ENCODE results near the gene SLC25A19. TPM values are rescaled to one million over a fixed set of nuclear protein-coding genes. Genes with fewer than 3 reads are reported as not detected.

The SLC25A19 gene
- polyA plus RNA-seq, 1 experiment = 12.0 TPM

- Histone ChIP-seq H3K36me3 (ENCODE audit: control insufficient read depth, insufficient read depth, low read length) (peaks cover 1% of the 10 kb centered on the region), H3K4me3 (ENCODE audit: low read depth, low read length) (peak overlapping the region; percentile 71), H3K27me3 (ENCODE audit: control insufficient read depth, insufficient read depth, low read length) (no peaks in the 10 kb centered on the region)
- ChIA-PET POLR2A (interaction anchor here (0.5 to 2.2 kb wide), 5 partner anchors 10 to 144 kb away, joined by 3 to 18 read pairs (median 4); partner anchors contain the start of genes GGA3, MRPS7 and SLC25A19), CTCF (interaction anchor here (0.5 to 2.7 kb wide), 37 partner anchors 9 to 482 kb away, joined by 3 to 36 read pairs (median 4); partner anchors contain the start of genes GGA3, GRB2, MRPS7 and SLC25A19)
- TF ChIP-seq, protein P1, sequence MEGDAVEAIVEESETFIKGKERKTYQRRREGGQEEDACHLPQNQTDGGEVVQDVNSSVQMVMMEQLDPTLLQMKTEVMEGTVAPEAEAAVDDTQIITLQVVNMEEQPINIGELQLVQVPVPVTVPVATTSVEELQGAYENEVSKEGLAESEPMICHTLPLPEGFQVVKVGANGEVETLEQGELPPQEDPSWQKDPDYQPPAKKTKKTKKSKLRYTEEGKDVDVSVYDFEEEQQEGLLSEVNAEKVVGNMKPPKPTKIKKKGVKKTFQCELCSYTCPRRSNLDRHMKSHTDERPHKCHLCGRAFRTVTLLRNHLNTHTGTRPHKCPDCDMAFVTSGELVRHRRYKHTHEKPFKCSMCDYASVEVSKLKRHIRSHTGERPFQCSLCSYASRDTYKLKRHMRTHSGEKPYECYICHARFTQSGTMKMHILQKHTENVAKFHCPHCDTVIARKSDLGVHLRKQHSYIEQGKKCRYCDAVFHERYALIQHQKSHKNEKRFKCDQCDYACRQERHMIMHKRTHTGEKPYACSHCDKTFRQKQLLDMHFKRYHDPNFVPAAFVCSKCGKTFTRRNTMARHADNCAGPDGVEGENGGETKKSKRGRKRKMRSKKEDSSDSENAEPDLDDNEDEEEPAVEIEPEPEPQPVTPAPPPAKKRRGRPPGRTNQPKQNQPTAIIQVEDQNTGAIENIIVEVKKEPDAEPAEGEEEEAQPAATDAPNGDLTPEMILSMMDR (IDR thresholded peaks at IDR 0.05; ENCODE audit: insufficient read depth, low read depth, low read length) = peak; percentile 7
- no peak for DNase-seq (ENCODE audit: low read depth)
Observed at GRCh38 chr17:75271233-75271954, 17.8 kb downstream of the SLC25A19 start.

GRCh38 chr17:75270966-75271232 lies 18.3 kb downstream of the SLC25A19 start, which contains the start of gene MIF4GD:
Gene MIF4GD (minus strand): TSS chr17:75271231. CDS start chr17:75270195, 1,036 bp downstream.
- Histone ChIP-seq H3K27me3 (ENCODE audit: control insufficient read depth, insufficient read depth, low read length) (no peaks in the 10 kb centered on the region), H3K4me3 (ENCODE audit: low read depth, low read length) (peak within 1 kb of the TSS; percentile 75), H3K36me3 (ENCODE audit: control insufficient read depth, insufficient read depth, low read length) (peaks cover 2% of the 10 kb centered on the region)
- ChIA-PET POLR2A (interaction anchor here (0.5 to 2.2 kb wide), 5 partner anchors 9 to 144 kb away, joined by 3 to 18 read pairs (median 4); partner anchors contain the start of genes GGA3, MRPS7 and SLC25A19), CTCF (interaction anchor here (0.6 to 2.7 kb wide), 37 partner anchors 9 to 483 kb away, joined by 3 to 36 read pairs (median 4); partner anchors contain the start of genes GGA3, GRB2, MRPS7 and SLC25A19)
- TF ChIP-seq, protein P1 (IDR thresholded peaks at IDR 0.05; ENCODE audit: insufficient read depth, low read depth, low read length) = no peak
- no peak for DNase-seq (ENCODE audit: low read depth)

DNA sequence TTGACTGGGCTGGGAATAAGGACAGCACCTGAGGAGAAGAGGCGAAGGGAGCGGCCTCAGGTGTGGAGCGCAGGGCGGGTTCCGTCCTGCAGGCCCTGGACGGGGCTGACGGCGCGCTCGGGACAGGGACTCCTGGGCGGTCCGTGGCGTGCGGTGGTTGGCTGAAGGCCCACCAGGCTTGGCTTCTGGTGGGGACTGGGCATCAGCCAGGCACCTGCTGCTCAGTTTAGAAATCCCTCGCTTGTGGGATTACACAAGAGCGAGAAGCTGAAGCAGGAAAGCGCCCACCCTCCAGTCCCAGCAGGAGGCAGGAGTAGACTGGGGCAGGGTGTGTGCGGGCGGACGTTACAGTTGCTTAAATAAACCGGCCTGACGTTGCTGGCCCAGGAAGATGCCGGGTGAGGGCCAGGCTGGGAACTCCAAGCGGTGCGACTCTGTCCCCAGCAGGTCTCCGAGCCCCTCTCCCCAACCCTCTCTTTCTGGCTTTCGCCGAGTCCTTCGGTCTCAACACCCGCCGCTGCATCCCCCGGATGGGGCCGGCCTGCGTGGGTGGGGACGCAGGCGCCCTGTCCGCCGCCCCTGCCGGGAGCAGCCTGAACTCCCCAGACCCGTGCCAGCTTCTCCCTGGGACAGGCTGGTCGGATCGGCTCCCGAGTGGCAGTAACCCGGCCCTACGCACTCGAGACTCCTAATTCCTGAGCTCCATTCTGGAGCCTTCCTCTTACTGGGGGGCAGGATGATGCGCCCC lies 18.8 kb downstream of the SLC25A19 start:
- Histone ChIP-seq H3K36me3 (ENCODE audit: control insufficient read depth, insufficient read depth, low read length) (peaks cover 7% of the 10 kb centered on the region), H3K4me3 (ENCODE audit: low read depth, low read length) (peak overlapping the region; percentile 75), H3K27me3 (ENCODE audit: control insufficient read depth, insufficient read depth, low read length) (no peaks in the 10 kb centered on the region)
- TF ChIP-seq, protein P1 (IDR thresholded peaks at IDR 0.05; ENCODE audit: insufficient read depth, low read depth, low read length) = peak; percentile 66
- ChIA-PET CTCF (interaction anchor here (0.7 to 2.7 kb wide), 38 partner anchors 8 to 483 kb away, joined by 3 to 36 read pairs (median 4); partner anchors contain the start of genes GGA3, GRB2, MRPS7 and SLC25A19), POLR2A (interaction anchor here (1.0 to 2.2 kb wide), 2 partner anchors 9 to 19 kb away, joined by 3 to 9 read pairs; partner anchors contain the start of genes GGA3, MRPS7 and SLC25A19)
- DNase-seq (ENCODE audit: low read depth) = peak; percentile 39

DNA sequence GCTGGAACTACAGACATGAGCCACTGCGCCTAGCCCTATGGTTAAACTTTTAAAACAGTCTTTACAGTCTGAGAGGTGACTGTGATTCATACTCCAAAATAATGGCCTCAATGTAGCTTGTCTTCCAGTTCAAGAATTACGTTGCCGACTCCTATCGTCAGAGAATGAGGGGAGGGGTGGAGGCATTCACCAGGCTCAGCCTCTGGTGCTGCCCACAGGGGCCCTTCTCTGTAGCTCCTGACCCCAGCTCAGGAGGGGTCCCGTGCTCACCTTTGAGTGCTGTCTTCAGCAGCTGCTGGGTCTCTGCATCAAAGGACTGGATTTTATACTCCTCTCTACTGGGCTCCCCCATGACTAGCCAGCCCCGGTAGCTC lies 19.4 kb downstream of the SLC25A19 start:
- Histone ChIP-seq H3K27me3 (ENCODE audit: control insufficient read depth, insufficient read depth, low read length) (no peaks in the 10 kb centered on the region), H3K4me3 (ENCODE audit: low read depth, low read length) (peak overlapping the region; percentile 75), H3K36me3 (ENCODE audit: control insufficient read depth, insufficient read depth, low read length) (peaks cover 7% of the 10 kb centered on the region)
- TF ChIP-seq, protein P1 (IDR thresholded peaks at IDR 0.05; ENCODE audit: insufficient read depth, low read depth, low read length) = no peak
- CTCF ChIA-PET = interaction anchor here (0.6 to 2.7 kb wide), 10 partner anchors 15 to 155 kb away, joined by 3 to 14 read pairs (median 6); partner anchors contain the start of gene GRB2
- POLR2A ChIA-PET = interaction anchor here (2.2 kb wide), 1 partner anchor 20 kb away, joined by 9 read pairs; the partner anchor contains the start of gene SLC25A19
- DNase-seq (ENCODE audit: low read depth) = no peak
